Nucleus accumbens (tissue), 56 donors: ENCODE data around the gene SLC46A1.

Source experiments
- DNase-seq, 56 donors: peaks; one replicate each; lab custom pipeline; 2025; lab: John Stamatoyannopoulos, UW

SLC46A1 gene

DNA sequence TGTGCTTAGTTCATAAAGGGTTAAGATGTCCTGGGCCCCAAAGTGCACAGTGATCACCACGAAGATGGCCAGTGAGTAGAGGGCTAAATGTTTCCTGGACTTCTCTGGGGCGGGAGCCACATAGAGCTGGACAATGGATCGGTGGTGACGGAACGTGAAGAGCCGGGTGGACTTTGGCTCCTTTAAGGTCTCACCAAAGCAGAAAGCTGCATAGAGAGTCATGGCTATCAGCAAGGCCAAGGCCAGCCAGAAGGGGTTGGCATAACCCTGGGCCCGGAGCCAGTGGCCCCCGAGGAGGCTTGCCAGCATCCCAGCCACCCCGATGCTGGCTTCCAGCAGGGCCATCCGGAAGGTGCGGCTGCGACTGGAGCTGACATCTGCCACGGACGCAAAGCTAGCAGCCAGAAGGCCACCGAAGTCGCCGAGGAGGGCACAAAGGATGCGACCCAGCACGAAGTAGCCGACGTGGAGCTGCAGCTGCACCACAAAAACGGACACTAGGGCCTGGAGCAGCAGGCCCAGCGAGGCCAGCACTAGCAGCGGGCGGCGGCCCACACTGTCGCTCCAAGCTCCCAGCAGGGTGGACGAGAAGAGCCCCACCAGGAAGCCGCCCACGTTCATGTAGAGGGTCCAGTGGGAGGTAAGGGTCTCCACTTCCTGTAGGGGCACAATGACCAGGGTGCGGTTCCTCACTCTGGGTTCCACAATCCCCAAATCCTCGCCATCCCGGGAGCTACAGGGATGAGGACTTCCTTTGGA is 1.0 kb downstream of the SLC46A1 start:
- peak in 11 of 56 donors; percentile 15 to 35 (median 24) for DNase-seq

DNA sequence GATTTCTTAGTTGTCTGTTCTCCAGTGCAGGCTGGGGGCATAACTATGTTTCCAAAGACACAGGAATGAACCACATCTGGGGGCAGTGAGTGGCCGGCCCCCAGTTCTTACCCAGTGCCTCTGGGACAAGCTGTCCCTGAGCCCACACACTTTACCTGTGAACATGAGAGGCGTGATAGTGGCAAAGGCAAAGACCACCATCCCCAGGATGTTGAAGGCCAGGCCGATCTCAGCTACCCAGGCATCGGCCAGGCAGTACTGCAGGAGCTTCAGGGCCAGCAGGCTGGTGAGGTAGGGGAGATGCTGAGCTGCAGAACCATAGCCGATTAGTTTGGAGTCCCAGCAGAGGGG is 1.6 kb downstream of the SLC46A1 start:
- no peak for DNase-seq

DNA sequence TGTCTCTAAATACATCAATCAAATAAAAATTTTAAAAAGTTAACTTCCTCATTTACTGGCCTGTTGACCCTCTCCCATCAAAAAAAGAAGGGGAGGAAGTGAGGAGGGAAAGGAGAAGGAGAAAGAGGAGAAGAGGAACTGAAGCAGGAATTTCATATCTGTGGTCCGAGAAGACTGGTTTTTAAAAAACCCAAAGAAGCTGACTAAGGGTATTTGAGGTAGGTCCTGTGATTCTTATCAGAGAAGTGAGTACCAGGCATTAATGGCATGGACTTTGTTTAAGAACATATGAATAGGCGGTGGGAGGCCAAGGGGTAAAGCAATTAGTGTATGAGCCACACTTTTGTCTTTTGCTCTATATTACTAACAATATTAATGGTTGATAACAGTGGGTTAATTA is 2.0 kb downstream of the SLC46A1 start:
- no peak for DNase-seq

DNA sequence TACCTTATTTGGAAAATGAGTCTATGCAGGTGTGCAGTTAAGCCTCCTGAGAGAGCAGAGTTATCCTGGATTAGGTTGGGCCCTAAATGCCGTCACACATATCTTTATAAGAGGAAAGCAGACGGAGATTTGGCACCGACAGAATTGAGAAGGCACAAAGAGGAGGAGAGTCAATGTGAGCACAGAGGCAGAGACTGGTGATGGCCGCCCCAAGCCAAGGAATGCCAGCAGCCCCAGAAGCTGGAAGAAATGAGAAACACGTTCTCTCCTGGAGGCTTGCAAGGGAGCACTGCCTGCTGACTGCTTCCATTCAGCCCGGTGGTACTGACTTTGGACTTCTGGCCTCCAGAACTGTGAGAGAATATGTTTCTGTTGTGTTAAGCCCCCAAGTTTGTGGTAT is 3.2 kb downstream of the SLC46A1 start:
- no peak for DNase-seq

DNA sequence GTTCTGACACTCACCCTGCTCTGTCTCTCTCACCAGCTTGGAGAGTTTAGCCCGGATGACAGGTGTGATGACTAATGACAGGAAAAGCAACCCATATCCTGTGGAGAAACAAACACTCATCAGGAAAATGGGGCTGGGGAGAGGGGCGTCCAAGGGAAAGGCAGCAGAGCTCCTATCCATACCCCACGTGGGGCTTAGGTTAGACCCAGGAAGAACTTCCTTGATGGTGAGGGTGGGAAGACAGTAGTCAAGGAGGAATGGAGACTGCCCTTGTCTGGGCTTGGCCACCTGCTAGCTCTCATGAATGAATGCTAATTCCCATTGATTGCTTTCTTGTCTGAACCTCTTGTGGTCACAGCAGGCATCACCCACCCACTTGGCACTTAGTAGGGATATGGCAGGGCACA is 3.8 kb downstream of the SLC46A1 start:
- no peak for DNase-seq

DNA sequence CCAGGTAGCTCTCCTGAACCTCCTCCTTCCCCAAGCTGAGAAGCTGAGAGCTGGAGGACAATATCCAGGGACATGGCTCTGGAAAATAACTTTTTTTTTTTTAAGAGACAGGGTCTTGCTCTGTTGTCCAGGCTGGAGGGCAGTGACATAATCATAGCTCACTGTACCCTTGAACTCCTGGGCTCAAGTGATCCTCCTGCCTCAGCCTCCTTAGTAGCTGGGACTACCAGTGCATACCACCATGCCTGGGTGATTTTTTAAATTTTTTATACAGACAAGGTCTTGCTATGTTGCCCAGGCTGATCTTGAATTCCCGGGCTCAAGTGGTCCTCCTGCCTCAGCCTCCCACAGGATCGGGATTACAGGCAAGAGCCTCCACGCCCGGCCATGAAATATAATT is 6.2 kb downstream of the SLC46A1 start:
- no peak for DNase-seq

DNA sequence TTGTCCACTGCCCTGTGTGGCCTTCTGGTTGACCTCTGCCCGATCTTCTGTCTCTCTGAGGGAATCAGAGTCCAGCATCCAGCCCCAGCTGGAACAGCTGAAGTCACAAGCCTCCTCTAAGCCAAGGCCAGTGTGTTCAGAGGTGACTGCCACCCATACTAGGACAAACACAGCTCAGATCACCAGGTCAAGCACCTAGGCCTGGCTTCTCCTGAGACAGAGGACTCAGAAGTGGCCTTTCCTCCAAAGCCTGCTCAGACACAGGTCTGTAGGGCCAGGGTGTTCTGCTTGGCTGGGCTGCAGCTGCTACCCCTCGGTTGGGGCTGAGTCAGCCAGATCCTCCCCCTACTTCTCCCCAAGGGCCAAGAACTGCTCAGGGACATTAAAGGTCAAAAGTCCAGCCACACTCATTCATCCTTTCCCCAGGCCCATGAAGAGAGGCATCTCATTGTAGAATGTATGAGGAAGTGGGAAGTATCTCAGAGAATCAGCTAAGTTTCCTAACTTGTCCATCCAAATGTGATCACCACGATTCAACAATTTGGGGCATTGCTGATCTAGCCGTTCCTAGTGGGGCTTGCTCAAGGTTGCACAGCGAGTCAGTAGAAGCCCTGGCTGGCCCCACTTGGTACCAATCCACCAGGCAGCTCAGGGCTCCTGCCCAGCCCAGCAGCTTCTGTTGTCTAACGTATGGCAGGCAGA is 7.6 kb downstream of the SLC46A1 start:
- DNase-seq = no peak

DNA sequence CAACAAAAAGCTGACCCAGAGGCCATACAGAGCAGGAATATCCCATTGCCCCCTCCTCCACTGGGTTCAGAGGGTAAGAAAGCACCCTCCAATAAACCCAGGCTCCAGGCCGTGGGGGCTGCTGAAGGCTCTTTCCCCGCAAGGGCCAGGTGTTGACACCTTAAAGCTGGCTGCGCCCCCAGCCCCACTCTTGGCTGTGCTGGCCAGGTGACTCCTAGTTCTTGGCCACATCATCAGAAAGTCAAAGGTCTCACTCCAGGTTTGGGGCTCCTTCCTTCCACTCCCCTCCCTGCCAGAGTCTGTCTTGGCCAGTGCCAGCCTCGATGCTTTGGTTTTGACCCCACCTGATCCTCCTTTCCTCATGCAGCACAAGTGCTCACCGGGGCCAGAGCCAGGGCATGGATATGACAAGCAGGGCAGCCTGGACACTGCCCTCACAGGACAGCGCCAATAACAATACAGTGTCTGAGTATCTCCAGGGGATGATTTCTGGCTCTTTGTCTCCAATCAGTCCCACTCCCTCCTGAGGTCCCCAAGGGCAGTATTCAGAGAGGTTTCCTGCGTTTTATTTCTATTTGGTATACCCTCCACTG is 8.2 kb downstream of the SLC46A1 start:
- DNase-seq = no peak

DNA sequence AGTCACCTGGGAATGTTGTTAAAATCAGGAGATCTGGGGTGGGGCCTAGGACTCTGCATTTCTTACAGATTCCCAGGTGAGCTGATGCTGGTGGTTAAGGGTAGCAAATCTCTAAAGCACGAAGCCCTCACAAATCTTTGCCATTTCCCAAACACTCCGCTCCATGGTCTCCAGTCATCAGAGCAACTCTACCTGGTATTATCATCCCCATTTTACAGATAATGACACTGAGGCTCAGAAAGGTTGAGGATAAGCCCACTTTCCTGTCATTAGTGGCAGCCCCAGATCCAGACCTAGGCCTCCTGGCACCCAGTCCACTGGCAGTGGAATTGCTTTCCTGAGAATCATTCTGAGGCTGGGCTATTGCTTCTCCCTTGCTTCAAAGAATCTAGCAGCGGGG is 8.7 kb downstream of the SLC46A1 start:
- no peak for DNase-seq

DNA sequence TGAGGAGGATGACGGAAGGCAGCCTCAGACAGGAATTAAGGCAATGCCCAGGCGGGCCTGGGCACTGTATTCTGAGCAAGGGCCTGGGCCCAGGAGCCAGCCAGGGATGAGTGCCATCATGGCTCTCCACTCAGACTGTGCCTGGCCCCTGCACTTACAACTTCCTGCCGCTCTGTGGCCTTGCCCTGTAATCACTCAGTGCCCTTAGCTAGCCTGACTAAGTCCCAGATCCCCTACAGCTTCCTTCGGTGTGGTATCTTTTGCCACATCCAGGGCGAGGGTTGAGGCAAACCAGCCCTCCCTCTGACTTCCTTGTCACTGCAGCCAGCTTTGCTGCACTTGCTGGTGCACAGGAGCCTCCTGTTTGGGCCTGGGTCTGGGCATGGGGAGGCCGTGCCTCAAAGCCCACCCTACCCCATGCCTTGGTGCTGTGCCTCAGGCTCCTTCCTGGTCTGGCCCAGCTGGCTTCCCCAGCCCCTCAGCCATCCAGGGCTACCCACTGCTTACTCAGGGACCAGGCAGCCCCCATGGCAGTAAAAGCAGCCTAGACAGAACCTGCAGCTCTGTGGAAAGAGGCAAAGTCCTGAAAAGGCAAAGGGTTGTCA is 9.3 kb downstream of the SLC46A1 start:
- DNase-seq = no peak

DNA sequence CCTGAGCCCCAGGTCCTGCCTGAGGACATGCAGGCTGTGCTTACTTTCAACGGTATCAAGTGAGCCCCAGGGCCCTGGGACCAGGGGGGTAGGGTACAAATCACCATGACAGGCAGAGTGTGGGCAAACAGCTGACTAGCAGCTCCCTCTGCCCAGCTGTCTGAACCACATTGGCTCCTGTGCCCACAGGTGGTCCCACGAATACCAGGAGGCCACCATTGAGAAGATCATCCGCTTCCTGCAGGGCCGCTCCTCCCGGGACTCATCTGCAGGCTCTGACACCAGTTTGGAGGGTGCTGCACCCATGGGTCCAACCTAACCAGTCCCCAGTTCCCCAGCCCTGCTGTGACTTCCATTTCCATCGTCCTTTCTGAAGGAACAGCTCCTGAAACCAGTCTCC is 10.0 kb downstream of the SLC46A1 start:
- DNase-seq = no peak

DNA sequence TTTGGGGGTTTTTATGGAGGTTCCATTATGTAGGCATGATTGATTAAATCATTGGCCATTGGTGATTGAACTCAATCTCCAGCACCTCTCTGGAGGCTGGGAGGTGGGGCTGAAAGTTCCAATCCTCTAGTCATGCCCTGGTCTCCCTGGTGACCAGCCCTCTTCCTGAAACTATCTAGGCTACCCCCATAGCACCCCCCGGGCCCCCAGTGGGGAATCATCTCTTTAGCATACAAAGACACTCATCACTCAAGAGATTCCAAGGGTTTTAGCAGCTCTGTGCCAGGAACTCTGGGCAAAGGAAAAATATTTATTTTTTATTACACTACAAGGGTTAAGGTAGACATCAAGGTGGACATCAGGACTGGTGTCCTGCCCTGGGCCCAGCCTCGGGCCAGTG is 10.6 kb downstream of the SLC46A1 start:
- no peak for DNase-seq

DNA sequence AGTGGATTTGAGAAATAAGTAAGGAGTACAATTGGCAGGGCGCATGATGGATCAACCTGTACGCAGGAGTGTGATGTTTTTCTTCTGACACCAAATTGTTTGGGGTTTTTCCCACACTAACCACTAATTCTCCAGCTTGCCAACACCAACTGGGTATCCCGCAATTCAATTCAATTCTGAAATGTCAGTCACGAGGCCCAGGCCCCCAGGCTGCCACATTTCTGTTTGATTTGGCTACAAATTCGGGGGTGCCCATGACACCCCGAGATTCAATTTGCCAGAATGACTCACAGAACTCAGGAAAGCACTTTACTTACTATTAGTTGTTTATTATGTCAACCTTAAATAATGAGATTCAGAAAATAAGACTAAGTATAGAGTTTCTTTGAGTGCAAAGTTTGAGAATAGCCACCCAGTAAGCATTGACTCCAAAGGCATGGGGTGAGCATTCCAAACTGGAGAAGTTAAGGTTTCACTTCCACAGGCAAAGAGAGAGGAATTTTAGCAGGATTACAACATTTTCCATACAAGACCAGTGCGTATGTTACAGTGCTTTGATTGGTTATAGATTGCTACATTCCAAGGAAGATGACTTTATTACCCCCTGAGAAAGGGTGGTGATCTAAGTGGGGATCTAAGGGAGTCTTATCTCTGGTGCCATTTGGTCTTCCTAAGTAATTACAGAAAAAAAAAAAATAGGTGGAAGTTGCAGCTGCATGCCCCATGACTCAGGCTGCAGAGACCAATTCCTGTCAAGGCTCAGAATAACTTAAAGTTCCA is 11.5 kb downstream of the SLC46A1 start:
- no peak for DNase-seq

DNA sequence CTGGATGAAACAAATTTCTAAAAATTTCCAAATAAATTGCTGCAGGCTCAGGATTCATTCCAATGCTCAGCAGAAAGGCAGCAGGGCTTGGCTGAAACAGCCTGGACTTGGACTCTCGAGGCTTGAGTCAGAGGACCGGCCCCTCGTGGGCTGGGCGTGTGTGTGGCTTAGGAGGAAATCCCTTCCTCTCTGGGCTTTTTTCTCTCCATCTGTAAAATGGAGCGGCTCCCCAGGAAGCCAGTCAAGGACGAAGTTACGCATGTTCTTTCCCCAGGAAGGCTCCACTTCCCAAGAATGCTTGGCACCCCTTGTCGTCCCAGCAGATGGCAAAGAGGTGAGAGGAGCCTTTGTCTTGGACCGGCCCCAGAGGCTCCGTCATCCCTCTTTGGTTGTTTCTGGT is 13.5 kb downstream of the SLC46A1 start:
- DNase-seq = no peak

DNA sequence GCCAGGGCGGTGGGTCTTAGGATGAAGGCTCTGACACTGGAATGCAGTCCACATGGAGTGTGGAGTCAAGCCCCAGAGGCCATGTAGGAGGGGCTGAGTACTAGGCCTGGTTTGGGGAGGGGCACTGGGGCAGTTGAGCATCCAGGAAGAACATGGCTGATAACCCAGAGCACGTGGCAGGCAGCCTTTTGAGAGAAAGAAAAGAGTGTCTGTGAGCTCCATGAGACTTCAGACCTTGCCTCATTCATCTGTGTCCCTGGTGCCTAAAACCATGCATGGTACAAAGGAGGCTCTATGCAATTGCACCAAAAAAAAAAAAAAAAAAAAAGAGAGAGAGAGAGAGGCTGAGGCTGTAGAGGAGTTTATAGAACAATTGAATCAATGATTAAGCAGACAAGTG is 14.6 kb downstream of the SLC46A1 start:
- DNase-seq = no peak

DNA sequence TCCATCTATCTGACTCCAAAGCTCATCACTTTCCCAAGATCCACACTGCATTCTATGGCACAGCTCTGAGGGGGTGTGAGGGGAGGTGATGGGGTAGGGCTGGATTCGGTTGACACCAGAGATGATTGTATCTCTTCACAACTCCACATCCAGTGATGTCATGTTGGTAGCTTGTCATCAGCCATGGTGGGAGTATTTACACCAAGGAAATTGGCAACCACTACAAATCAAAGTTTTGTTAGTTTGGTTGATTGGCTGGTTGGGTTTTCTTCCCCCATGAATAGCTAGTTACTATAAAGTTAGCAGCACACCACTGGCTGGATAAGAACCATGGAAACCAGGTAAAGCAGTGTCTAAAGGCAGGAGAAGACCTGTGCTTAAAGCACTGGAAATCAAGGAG is 15.0 kb downstream of the SLC46A1 start:
- DNase-seq = no peak

DNA sequence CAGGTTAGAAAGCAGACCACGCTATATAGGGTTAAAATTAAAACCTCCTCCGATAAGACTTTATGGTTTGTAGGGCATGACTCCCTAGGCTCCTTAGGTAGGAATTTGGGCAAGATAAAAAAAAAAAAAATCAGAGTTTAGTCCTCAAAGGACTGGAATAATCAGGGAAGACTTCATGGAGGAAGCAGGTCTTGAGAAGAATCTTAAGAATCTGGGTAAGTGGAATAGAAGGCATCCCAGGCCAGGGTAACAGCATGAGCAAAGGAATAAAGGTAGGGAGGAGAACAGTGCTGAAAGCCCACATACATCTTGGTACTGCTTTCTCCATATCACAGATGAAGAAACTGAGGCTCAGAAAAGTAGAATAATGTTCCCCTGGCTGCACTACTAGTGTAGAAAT is 15.4 kb downstream of the SLC46A1 start:
- DNase-seq = no peak

DNA sequence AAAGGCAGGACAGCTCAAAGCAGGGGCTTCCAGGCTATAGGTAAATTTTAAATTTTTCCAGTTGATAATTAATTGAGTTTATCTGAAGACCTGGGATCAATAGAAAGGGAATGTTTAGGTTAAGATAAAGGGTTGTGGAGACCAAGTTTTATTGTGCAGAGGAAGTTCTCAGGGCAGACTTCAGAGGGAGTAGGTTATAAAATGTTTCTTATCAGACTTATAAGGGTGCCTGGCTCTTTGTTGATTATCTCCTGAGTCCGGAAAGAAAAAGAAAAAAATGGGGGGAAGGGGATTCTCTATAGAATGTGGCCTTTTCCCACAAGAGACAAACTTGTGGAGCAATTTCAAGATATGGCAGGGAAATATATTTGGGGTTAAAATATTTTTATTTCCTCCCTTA is 15.9 kb downstream of the SLC46A1 start:
- no peak for DNase-seq

DNA sequence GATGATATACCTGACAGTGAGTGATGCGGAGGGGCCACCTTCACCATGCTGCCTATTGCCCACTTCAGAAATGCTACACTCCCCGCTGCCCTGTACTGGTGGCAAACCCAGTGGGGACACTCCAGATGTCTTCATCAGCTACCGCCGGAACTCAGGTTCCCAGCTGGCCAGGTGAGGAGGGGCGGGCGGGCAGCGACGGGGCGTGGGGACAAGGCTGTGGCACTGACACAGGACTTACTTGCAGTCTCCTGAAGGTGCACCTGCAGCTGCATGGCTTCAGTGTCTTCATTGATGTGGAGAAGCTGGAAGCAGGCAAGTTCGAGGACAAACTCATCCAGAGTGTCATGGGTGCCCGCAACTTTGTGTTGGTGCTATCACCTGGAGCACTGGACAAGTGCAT is 17.9 kb downstream of the SLC46A1 start:
- no peak for DNase-seq

DNA sequence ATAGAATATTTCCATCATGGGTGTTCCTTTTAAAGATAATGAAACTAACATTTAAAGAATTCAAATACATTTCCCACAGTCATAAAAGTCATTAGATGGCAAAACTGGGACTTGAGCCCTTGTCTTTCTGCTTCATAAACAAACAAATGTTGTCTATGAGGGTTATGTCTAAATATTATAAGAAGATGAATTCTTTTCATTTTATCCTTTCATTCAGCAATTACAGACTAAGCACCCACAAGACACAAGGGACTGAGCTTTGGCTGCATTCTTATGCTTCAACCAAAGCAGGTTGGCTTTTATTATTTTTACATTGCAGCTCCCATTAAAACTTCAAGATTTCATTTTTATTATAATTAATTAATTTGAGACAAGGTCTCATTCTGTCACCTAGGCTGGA is 19.6 kb downstream of the SLC46A1 start:
- no peak for DNase-seq

DNA sequence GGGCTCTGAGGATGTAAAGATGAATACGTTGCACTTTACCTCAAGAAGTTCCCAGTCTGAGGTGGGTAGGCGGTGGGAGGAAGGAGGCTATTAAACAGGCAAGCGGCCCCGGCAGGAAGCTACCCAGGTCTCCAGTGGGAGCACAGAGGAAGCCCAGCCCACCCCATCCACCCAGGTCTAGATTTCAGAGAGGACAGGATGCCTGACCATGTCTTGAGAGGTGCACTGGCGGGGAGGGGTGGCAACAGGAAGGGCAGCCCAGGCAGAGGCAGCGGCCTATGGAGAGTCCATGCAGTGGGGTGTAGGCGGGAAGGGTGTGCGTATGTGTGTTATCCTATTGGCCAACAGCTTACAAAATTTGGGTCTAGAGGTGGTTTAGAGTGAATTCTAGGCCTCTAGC is 20.6 kb downstream of the SLC46A1 start:
- DNase-seq = no peak
